Measurements from ENCODE around the gene ADM.
A peak's percentile ranks its signal among the peaks of the same experiment; 100 is the strongest.
"Not testable (repeated sequence)": the region's sequence is repeated elsewhere in the genome, so short reads cannot be mapped to it uniquely, and the experiment has no call there.

The ADM gene

GRCh38 chr11:10304495-10305261 is at the start of gene ADM:
Gene ADM, plus strand, starts transcription at chr11:10305073. Its CDS starts 628 bp downstream, at chr11:10305701.
- ChIA-PET POLR2A (ENCODE audit: low non-redundant PET) (interaction anchor here (0.6 to 1.8 kb wide), 7 partner anchors 14 to 731 kb away, joined by 3 to 6 read pairs (median 4); partner anchors contain the start of gene WEE1), CTCF (interaction anchor here (0.6 to 1.1 kb wide), 2 partner anchors 62 to 1817 kb away, joined by 3 to 4 read pairs; no protein-coding TSS in a partner anchor)
- DNase-seq (ENCODE audit: low spot score): peak; percentile 89
- H3K27ac ChIP-seq: peak within 1 kb of the TSS; percentile 94
- peak; percentile 72 for TF ChIP-seq CTCF (conservative IDR thresholded peaks at IDR 0.05; ENCODE audit: low read depth)

- TF ChIP-seq CTCF (conservative IDR thresholded peaks at IDR 0.05; ENCODE audit: low read depth): no peak
- no peak for DNase-seq (ENCODE audit: low spot score)
- ChIA-PET CTCF (interaction anchor here (0.5 kb wide), 1 partner anchor 69 kb away, joined by 3 read pairs; no protein-coding TSS in a partner anchor), POLR2A (ENCODE audit: low non-redundant PET) (no interaction called here)
- H3K27ac ChIP-seq: no peak overlapping the region
Observed at GRCh38 chr11:10255388-10256125, 49.3 kb upstream of the ADM start.

GRCh38 chr11:10257478-10257877 is 47.4 kb upstream of the ADM start:
- H3K27ac ChIP-seq: no peak overlapping the region
- ChIA-PET POLR2A (ENCODE audit: low non-redundant PET) (no interaction called here), CTCF (no interaction called here)
- no peak for DNase-seq (ENCODE audit: low spot score)
- no peak for TF ChIP-seq CTCF (conservative IDR thresholded peaks at IDR 0.05; ENCODE audit: low read depth)

GRCh38 chr11:10261821-10262220 is 43.1 kb upstream of the ADM start:
- peak; percentile 8 for DNase-seq (ENCODE audit: low spot score)

GRCh38 chr11:10263929-10264328 is 40.9 kb upstream of the ADM start:
- ChIA-PET CTCF (interaction anchor here (0.7 kb wide), 1 partner anchor 37 kb away, joined by 4 read pairs; no protein-coding TSS in a partner anchor), POLR2A (ENCODE audit: low non-redundant PET) (no interaction called here)
- no peak overlapping the region for H3K27ac ChIP-seq
- DNase-seq (ENCODE audit: low spot score): no peak
- TF ChIP-seq CTCF (conservative IDR thresholded peaks at IDR 0.05; ENCODE audit: low read depth): no peak

More at GRCh38 chr11:10261821-10262220, 43.1 kb upstream of the ADM start:
- CTCF ChIA-PET: no interaction called here
- H3K27ac ChIP-seq: no peak overlapping the region
- POLR2A ChIA-PET (ENCODE audit: low non-redundant PET): no interaction called here
- no peak for TF ChIP-seq CTCF (conservative IDR thresholded peaks at IDR 0.05; ENCODE audit: low read depth)

- H3K27ac ChIP-seq; POLR2A ChIA-PET (ENCODE audit: low non-redundant PET); DNase-seq (ENCODE audit: low spot score); CTCF ChIA-PET: not testable (repeated sequence)
Observed at GRCh38 chr11:10264716-10265115, 40.2 kb upstream of the ADM start.
